H9 (cell line): ENCODE results near the gene SHISA9. TPM values are rescaled to one million over a fixed set of nuclear protein-coding genes. Genes with fewer than 3 reads are reported as not detected.

Source experiments
- DNase-seq: peaks from one replicate; pipeline ENCODE4 v3.0.0-alpha.2; 2017
- H2AFZ ChIP-seq: one replicate; pipeline ENCODE4 v1.6.1; 2013; ENCODE audit warnings: mild to moderate bottlenecking, low read length, control low read depth, moderate library complexity
- H2AK5ac ChIP-seq: 2 replicates; pipeline ENCODE4 v1.6.1; 2013; ENCODE audit warnings: low read length, control low read depth, mixed read lengths; ENCODE audit not compliant: insufficient read length
- H2BK120ac ChIP-seq: one replicate; pipeline ENCODE4 v1.6.1; 2013; ENCODE audit warnings: low read depth, mild to moderate bottlenecking, low read length, control low read depth, inconsistent platforms; ENCODE audit not compliant: poor library complexity, severe bottlenecking
- H2BK12ac ChIP-seq: 2 replicates; pipeline ENCODE4 v1.6.1; 2013; ENCODE audit warnings: low read length, control low read depth, mixed read lengths, low read depth; ENCODE audit not compliant: insufficient read length
- H2BK15ac ChIP-seq: 2 replicates; pipeline ENCODE4 v1.6.1; 2013; ENCODE audit warnings: low read depth, low read length, control low read depth
- H2BK20ac ChIP-seq: one replicate; pipeline ENCODE4 v1.6.1; 2013; ENCODE audit warnings: low read depth, mild to moderate bottlenecking, low read length, control low read depth, inconsistent platforms; ENCODE audit not compliant: poor library complexity, severe bottlenecking
- H2BK5ac ChIP-seq: 2 replicates; pipeline ENCODE4 v1.6.1; 2013; ENCODE audit warnings: low read length, control low read depth, mixed read lengths; ENCODE audit not compliant: insufficient read length
- H3K14ac ChIP-seq: 2 replicates; pipeline ENCODE4 v1.6.1; 2013; ENCODE audit warnings: low read length, control low read depth; ENCODE audit not compliant: insufficient read depth
- H3K18ac ChIP-seq: 2 replicates; pipeline ENCODE4 v1.6.1; 2013; ENCODE audit warnings: low read depth, mild to moderate bottlenecking, mixed read lengths, low read length, control low read depth; ENCODE audit not compliant: insufficient read length
- H3K23ac ChIP-seq: 2 replicates; pipeline ENCODE4 v1.6.1; 2013; ENCODE audit warnings: low read length, control low read depth, mixed read lengths, low read depth; ENCODE audit not compliant: insufficient read length
- H3K23me2 ChIP-seq: 2 replicates; pipeline ENCODE4 v1.6.1; 2013; ENCODE audit warnings: low read depth, mild to moderate bottlenecking, mixed read lengths, low read length, control low read depth; ENCODE audit not compliant: insufficient read length, poor library complexity, severe bottlenecking
- H3K27ac ChIP-seq: 2 replicates; pipeline ENCODE4 v1.5.1; 2013; ENCODE audit warnings: low read length, control low read depth, mixed read lengths, low read depth; ENCODE audit not compliant: insufficient read length
- H3K27me3 ChIP-seq: 2 replicates; pipeline ENCODE4 v1.6.1; 2013; ENCODE audit warnings: low read length, control low read depth, inconsistent platforms; ENCODE audit not compliant: insufficient read depth
- H3K4ac ChIP-seq: 2 replicates; pipeline ENCODE4 v1.6.1; 2013; ENCODE audit warnings: low read depth, mild to moderate bottlenecking, control low read depth, inconsistent platforms, low read length, moderate library complexity
- H3K4me1 ChIP-seq: 2 replicates; pipeline ENCODE4 v1.6.1; 2013; ENCODE audit warnings: low read length, control low read depth, inconsistent platforms; ENCODE audit not compliant: insufficient read depth
- H3K4me2 ChIP-seq: 2 replicates; pipeline ENCODE4 v1.6.1; 2013; ENCODE audit warnings: low read length, control low read depth, mixed read lengths; ENCODE audit not compliant: insufficient read length, insufficient read depth
- H3K56ac ChIP-seq: 2 replicates; pipeline ENCODE4 v1.6.1; 2013; ENCODE audit warnings: low read depth, mild to moderate bottlenecking, mixed read lengths, low read length, control low read depth; ENCODE audit not compliant: insufficient read length
- H3K79me1 ChIP-seq: 2 replicates; pipeline ENCODE4 v1.6.1; 2013; ENCODE audit warnings: low read depth, mild to moderate bottlenecking, moderate library complexity, low read length, control low read depth, inconsistent platforms; ENCODE audit not compliant: insufficient read depth, poor library complexity, severe bottlenecking
- H3K79me2 ChIP-seq: 2 replicates; pipeline ENCODE4 v1.6.1; 2013; ENCODE audit warnings: low read length, control low read depth, inconsistent platforms; ENCODE audit not compliant: insufficient read depth
- H3K9ac ChIP-seq: 2 replicates; pipeline ENCODE4 v1.6.1; 2013; ENCODE audit warnings: low read length, control low read depth, mixed read lengths; ENCODE audit not compliant: insufficient read length; ENCODE audit errors: extremely low read depth
- H3K9me3 ChIP-seq: one replicate; pipeline ENCODE4 v1.6.1; 2013; ENCODE audit warnings: low read depth, low read length, inconsistent platforms; ENCODE audit not compliant: control insufficient read depth
- H3T11ph ChIP-seq: one replicate; pipeline ENCODE4 v1.6.1; 2013; ENCODE audit warnings: mild to moderate bottlenecking, low read length, control low read depth, inconsistent platforms
- H4K20me1 ChIP-seq: one replicate; pipeline ENCODE4 v1.6.1; 2013; ENCODE audit not compliant: control insufficient read depth, insufficient read length, insufficient read depth
- H4K5ac ChIP-seq: 2 replicates; pipeline ENCODE4 v1.6.1; 2013; ENCODE audit warnings: low read depth, mild to moderate bottlenecking, mixed read lengths, low read length, control low read depth; ENCODE audit not compliant: insufficient read length
- H4K8ac ChIP-seq: replicated peaks from 2 replicates; pipeline ENCODE4 v1.6.1; 2013; ENCODE audit warnings: low read length, control low read depth, mixed read lengths, low read depth; ENCODE audit not compliant: insufficient read length
- H4K91ac ChIP-seq: 2 replicates; pipeline ENCODE4 v1.6.1; 2013; ENCODE audit warnings: low read depth, mild to moderate bottlenecking, moderate library complexity, mixed read lengths, low read length, control low read depth; ENCODE audit not compliant: insufficient read length
- H3K27ac Mint-ChIP-seq, 3 experiments: 2 replicates in 2 of 3; 3 replicates in 1 of 3; pipeline ENCODE4 v1.8.0; 2020 to 2021; ENCODE audit warnings: mixed read lengths in 3 of 3, mild to moderate bottlenecking in 1 of 3, moderate library complexity in 1 of 3
- H3K27me3 Mint-ChIP-seq: 2 replicates; pipeline ENCODE4 v1.8.0; 2021; ENCODE audit warnings: low read depth, mild to moderate bottlenecking, moderate library complexity, mixed read lengths
- H3K36me3 Mint-ChIP-seq, 3 experiments: 2 replicates in 2 of 3; 3 replicates in 1 of 3; pipeline ENCODE4 v1.8.0; 2020 to 2021; ENCODE audit warnings: low read depth in 3 of 3, mixed read lengths in 3 of 3; ENCODE audit not compliant: insufficient read depth in 1 of 3
- H3K4me1 Mint-ChIP-seq, 2 experiments: 2 replicates each; pipeline ENCODE4 v1.8.0; 2020; ENCODE audit warnings: mixed read lengths in 2 of 2
- H3K4me3 Mint-ChIP-seq, 2 experiments: 2 replicates in 1 of 2; 3 replicates in 1 of 2; pipeline ENCODE4 v1.8.0; 2020 to 2021; ENCODE audit warnings: mild to moderate bottlenecking in 2 of 2, mixed read lengths in 2 of 2, moderate library complexity in 1 of 2
- H3K9me3 Mint-ChIP-seq, 2 experiments: 2 replicates in 1 of 2; 3 replicates in 1 of 2; pipeline ENCODE4 v1.8.0; 2020; ENCODE audit warnings: mild to moderate bottlenecking in 2 of 2, mixed read lengths in 2 of 2, moderate library complexity in 1 of 2
- CTCF ChIP-seq: fragments of 200-600 bp; sonication (generic); conservative IDR thresholded peaks from 3 replicates; pipeline ENCODE4 v1.8.0; 2021; ENCODE audit warnings: antibody characterized with exemption, mild to moderate bottlenecking
- WGBS: extraction: QIAGEN DNeasy Blood & Tissue Kit; methylation state at CpG from one replicate; pipeline ENCODE4 v1.1.7; 2013; ENCODE audit warnings: missing lambda C conversion rate, low lambda C conversion rate, mixed read lengths; ENCODE audit not compliant: insufficient read length; ENCODE audit errors: extremely low coverage; 5-methylcytosine and 5-hydroxymethylcytosine counted together
- total RNA-seq: library from RNA; stranded (reverse); gene quantifications from 2 replicates; pipeline ENCODE4 v1.2.1, GENCODE V29; 2021

SHISA9 gene
- total RNA-seq, 1 experiment from 2014 or later = 7.0 TPM

GRCh38 chr16:13120091-13120490 lies 218.7 kb downstream of the SHISA9 start:
- peak overlapping the region in 1 of 3 experiments; percentile 24; a peak in 4 of 7 replicates for H3K27ac Mint-ChIP-seq
- peaks cover 9 to 13% of the 10 kb centered on the region in 2 experiments for H3K9me3 Mint-ChIP-seq
- no peak overlapping the region for H2BK5ac ChIP-seq
- H4K91ac ChIP-seq = no peak overlapping the region
- no peak overlapping the region for H3K9ac ChIP-seq
- H2BK12ac ChIP-seq = no peak overlapping the region
- DNase-seq = no peak
- peaks cover 33 to 50% of the 10 kb centered on the region in 2 experiments for H3K4me1 Mint-ChIP-seq
- H4K5ac ChIP-seq = no peak overlapping the region
- H3K4me2 ChIP-seq = no peak overlapping the region
- H3K79me1 ChIP-seq = no peaks in the 10 kb centered on the region
- no peaks in the 10 kb centered on the region for H3K9me3 ChIP-seq
- no peaks in the 10 kb centered on the region for H3K27me3 Mint-ChIP-seq
- no CpG with 5 or more reads among the region's 6 CpGs for WGBS
- no peak overlapping the region for H3K4ac ChIP-seq
- H3K23me2 ChIP-seq = no peaks in the 10 kb centered on the region
- H4K8ac ChIP-seq = no peak overlapping the region
- no peak overlapping the region for H2AFZ ChIP-seq
- no peak overlapping the region for H3K14ac ChIP-seq
- H2BK20ac ChIP-seq = no peak overlapping the region
- no peak overlapping the region; a peak in 1 of 5 replicates for H3K4me3 Mint-ChIP-seq
- peaks cover 4 to 12% (median 4%) of the 10 kb centered on the region in 3 experiments; a peak in 5 of 7 replicates for H3K36me3 Mint-ChIP-seq
- H4K20me1 ChIP-seq = no peaks in the 10 kb centered on the region
- H2AK5ac ChIP-seq = no peak overlapping the region
- no peak overlapping the region for H3K23ac ChIP-seq
- no peak overlapping the region for H3K56ac ChIP-seq
- peaks cover 14% of the 10 kb centered on the region; the same call in 1 of the 2 replicates for H3K4me1 ChIP-seq
- H3K18ac ChIP-seq = no peak overlapping the region
- no peak overlapping the region for H3T11ph ChIP-seq
- H3K27ac ChIP-seq = no peak overlapping the region
- H2BK120ac ChIP-seq = no peak overlapping the region
- TF ChIP-seq CTCF = no peak
- H2BK15ac ChIP-seq = no peak overlapping the region
- no peaks in the 10 kb centered on the region for H3K27me3 ChIP-seq
- no peaks in the 10 kb centered on the region for H3K79me2 ChIP-seq
